ENCODE results near the gene SPTLC1. TPM values are rescaled to one million over a fixed set of nuclear protein-coding genes. Genes with fewer than 3 reads are reported as not detected.

The SPTLC1 gene
- polyA plus RNA-seq, 1 donor from 2014 or later, result 74.8 TPM

GRCh38 chr9:92042260-92042659, 73.0 kb downstream of the SPTLC1 start:
- Histone ChIP-seq H3K9me2 (ENCODE audit: insufficient read depth, low read length) (no peaks in the 10 kb centered on the region), H3K27me3 (ENCODE audit: insufficient read depth, low read depth, low read length) (no peaks in the 10 kb centered on the region), H3K27ac (ENCODE audit: low read length) (no peak overlapping the region), H3K4me2 (ENCODE audit: low read length) (no peak overlapping the region), H3K36me3 (ENCODE audit: insufficient read depth, low read length) (peaks cover 29% of the 10 kb centered on the region), H4K20me1 (ENCODE audit: insufficient read depth) (no peaks in the 10 kb centered on the region), H3K9me3 (ENCODE audit: low read length) (no peaks in the 10 kb centered on the region), H3K79me2 (replicated peaks; ENCODE audit: insufficient read depth, low read length) (no peaks in the 10 kb centered on the region), H2AFZ (ENCODE audit: low read depth, low read length) (no peak overlapping the region), H3F3A (ENCODE audit: insufficient read depth, low read length, poor library complexity, severe bottlenecking) (no peaks in the 10 kb centered on the region), H3K4me3 (ENCODE audit: low read length) (no peak overlapping the region), H3K9ac (ENCODE audit: low read length) (no peak overlapping the region)
- TF ChIP-seq TAF1 (IDR thresholded peaks at IDR 0.05; ENCODE audit: low read depth) (no peak), POLR2AphosphoS5 (IDR thresholded peaks at IDR 0.05) (no peak), MXI1 (conservative IDR thresholded peaks at IDR 0.05; ENCODE audit: poor library complexity, severe bottlenecking) (no peak), EP300 (conservative IDR thresholded peaks at IDR 0.05; ENCODE audit: poor library complexity, severe bottlenecking) (no peak), EZH2 (IDR thresholded peaks at IDR 0.05; ENCODE audit: borderline replicate concordance, insufficient read depth, low read length, poor library complexity, severe bottlenecking) (no peak), SMC3 (conservative IDR thresholded peaks at IDR 0.05; ENCODE audit: poor library complexity) (no peak), REST (IDR thresholded peaks at IDR 0.05; ENCODE audit: borderline replicate concordance) (no peak), RAD21 (conservative IDR thresholded peaks at IDR 0.05) (no peak), CTCF (IDR thresholded peaks at IDR 0.05; ENCODE audit: poor library complexity, severe bottlenecking) (no peak)

- TF ChIP-seq EP300 (conservative IDR thresholded peaks at IDR 0.05; ENCODE audit: poor library complexity, severe bottlenecking) (no peak), CTCF (IDR thresholded peaks at IDR 0.05; ENCODE audit: poor library complexity, severe bottlenecking) (no peak), REST (IDR thresholded peaks at IDR 0.05; ENCODE audit: borderline replicate concordance) (no peak), RAD21 (conservative IDR thresholded peaks at IDR 0.05) (no peak), POLR2AphosphoS5 (IDR thresholded peaks at IDR 0.05) (no peak), MXI1 (conservative IDR thresholded peaks at IDR 0.05; ENCODE audit: poor library complexity, severe bottlenecking) (no peak), SMC3 (conservative IDR thresholded peaks at IDR 0.05; ENCODE audit: poor library complexity) (no peak), EZH2 (IDR thresholded peaks at IDR 0.05; ENCODE audit: borderline replicate concordance, insufficient read depth, low read length, poor library complexity, severe bottlenecking) (no peak), TAF1 (IDR thresholded peaks at IDR 0.05; ENCODE audit: low read depth) (no peak)
Observed at GRCh38 chr9:92036756-92037155, 78.5 kb downstream of the SPTLC1 start.

More at GRCh38 chr9:92036756-92037155, 78.5 kb downstream of the SPTLC1 start:
- Histone ChIP-seq H3K27ac (ENCODE audit: low read length) (no peak overlapping the region), H3K9me2 (ENCODE audit: insufficient read depth, low read length) (no peaks in the 10 kb centered on the region), H3K27me3 (ENCODE audit: insufficient read depth, low read depth, low read length) (no peaks in the 10 kb centered on the region), H3K4me2 (ENCODE audit: low read length) (no peak overlapping the region), H3K79me2 (replicated peaks; ENCODE audit: insufficient read depth, low read length) (no peaks in the 10 kb centered on the region), H3K9me3 (ENCODE audit: low read length) (no peaks in the 10 kb centered on the region), H3F3A (ENCODE audit: insufficient read depth, low read length, poor library complexity, severe bottlenecking) (no peaks in the 10 kb centered on the region), H3K36me3 (ENCODE audit: insufficient read depth, low read length) (peaks cover 11% of the 10 kb centered on the region), H2AFZ (ENCODE audit: low read depth, low read length) (no peak overlapping the region), H3K9ac (ENCODE audit: low read length) (no peak overlapping the region), H3K4me3 (ENCODE audit: low read length) (no peak overlapping the region), H4K20me1 (ENCODE audit: insufficient read depth) (no peaks in the 10 kb centered on the region)
